Neutrophil (primary cell): Measurements from ENCODE around the gene MAEA.

Source experiments
- H3K27ac ChIP-seq: fragments of 200-600 bp; sonication (generic); 2 replicates; pipeline ENCODE4 v1.5.1; 2016; ENCODE audit warnings: mild to moderate bottlenecking, moderate library complexity
- H3K27me3 ChIP-seq: fragments of 200-600 bp; sonication (generic); 2 replicates; pipeline ENCODE4 v1.6.0; 2016; ENCODE audit warnings: mild to moderate bottlenecking
- H3K36me3 ChIP-seq: fragments of 200-600 bp; sonication (generic); 2 replicates; pipeline ENCODE4 v1.5.1; 2017
- H3K4me1 ChIP-seq, 2 experiments: fragments of 200-600 bp in 1 of 2; sonication (generic) in 1 of 2; 1 replicate in 1 of 2; 2 replicates in 1 of 2; pipeline versions ENCODE4 v1.5.1 to v1.6.1; 2013 to 2016; ENCODE audit warnings: low read depth in 1 of 2, low read length in 1 of 2, mild to moderate bottlenecking in 1 of 2, moderate library complexity in 1 of 2; ENCODE audit not compliant: control insufficient read depth in 1 of 2, insufficient read depth in 1 of 2
- H3K4me3 ChIP-seq, 2 experiments: fragments of 200-600 bp in 1 of 2; sonication (generic) in 1 of 2; 1 replicate in 1 of 2; 2 replicates in 1 of 2; pipeline ENCODE4 v1.5.1; 2013 to 2016; ENCODE audit warnings: low read depth in 1 of 2, low read length in 1 of 2, mild to moderate bottlenecking in 1 of 2, moderate library complexity in 1 of 2
- H3K9me3 ChIP-seq: fragments of 200-600 bp; sonication (generic); 2 replicates; pipeline ENCODE4 v1.5.1; 2016
- TF ChIP-seq, protein P1 (sequence below): fragments of 200-600 bp; sonication (generic); IDR thresholded peaks from 2 replicates; pipeline ENCODE4 v1.5.1; 2016; ENCODE audit warnings: antibody characterized with exemption

Gene MAEA

DNA sequence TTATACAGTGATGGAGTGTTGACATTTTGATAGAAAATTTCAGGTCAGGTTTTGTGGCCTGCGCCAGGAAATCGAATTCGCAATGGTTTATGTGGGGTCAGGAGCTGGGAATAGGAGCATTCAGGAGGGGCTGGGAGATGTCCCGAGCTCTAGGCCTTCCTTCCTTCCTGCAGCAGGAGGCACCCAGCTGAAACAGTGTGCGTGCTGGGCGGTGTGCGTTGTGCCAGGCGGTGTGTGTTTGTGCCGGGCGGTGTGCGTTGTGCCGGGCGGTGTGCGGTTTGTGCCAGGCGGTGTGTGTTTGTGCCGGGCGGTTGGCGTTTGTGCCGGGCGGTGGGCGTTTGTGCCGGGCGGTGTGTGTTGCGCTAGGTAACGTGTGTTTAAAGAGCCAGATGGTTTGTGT is 59.1 kb downstream of the MAEA start:
- no peak overlapping the region for H3K4me3 ChIP-seq
- peaks cover 34% of the 10 kb centered on the region for H3K36me3 ChIP-seq
- no peaks in the 10 kb centered on the region for H3K27me3 ChIP-seq
- TF ChIP-seq, protein P1, sequence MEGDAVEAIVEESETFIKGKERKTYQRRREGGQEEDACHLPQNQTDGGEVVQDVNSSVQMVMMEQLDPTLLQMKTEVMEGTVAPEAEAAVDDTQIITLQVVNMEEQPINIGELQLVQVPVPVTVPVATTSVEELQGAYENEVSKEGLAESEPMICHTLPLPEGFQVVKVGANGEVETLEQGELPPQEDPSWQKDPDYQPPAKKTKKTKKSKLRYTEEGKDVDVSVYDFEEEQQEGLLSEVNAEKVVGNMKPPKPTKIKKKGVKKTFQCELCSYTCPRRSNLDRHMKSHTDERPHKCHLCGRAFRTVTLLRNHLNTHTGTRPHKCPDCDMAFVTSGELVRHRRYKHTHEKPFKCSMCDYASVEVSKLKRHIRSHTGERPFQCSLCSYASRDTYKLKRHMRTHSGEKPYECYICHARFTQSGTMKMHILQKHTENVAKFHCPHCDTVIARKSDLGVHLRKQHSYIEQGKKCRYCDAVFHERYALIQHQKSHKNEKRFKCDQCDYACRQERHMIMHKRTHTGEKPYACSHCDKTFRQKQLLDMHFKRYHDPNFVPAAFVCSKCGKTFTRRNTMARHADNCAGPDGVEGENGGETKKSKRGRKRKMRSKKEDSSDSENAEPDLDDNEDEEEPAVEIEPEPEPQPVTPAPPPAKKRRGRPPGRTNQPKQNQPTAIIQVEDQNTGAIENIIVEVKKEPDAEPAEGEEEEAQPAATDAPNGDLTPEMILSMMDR = no peak
- H3K27ac ChIP-seq = peak overlapping the region; percentile 100
- peaks cover 28 to 42% of the 10 kb centered on the region in 2 experiments for H3K4me1 ChIP-seq
- H3K9me3 ChIP-seq = no peaks in the 10 kb centered on the region

DNA sequence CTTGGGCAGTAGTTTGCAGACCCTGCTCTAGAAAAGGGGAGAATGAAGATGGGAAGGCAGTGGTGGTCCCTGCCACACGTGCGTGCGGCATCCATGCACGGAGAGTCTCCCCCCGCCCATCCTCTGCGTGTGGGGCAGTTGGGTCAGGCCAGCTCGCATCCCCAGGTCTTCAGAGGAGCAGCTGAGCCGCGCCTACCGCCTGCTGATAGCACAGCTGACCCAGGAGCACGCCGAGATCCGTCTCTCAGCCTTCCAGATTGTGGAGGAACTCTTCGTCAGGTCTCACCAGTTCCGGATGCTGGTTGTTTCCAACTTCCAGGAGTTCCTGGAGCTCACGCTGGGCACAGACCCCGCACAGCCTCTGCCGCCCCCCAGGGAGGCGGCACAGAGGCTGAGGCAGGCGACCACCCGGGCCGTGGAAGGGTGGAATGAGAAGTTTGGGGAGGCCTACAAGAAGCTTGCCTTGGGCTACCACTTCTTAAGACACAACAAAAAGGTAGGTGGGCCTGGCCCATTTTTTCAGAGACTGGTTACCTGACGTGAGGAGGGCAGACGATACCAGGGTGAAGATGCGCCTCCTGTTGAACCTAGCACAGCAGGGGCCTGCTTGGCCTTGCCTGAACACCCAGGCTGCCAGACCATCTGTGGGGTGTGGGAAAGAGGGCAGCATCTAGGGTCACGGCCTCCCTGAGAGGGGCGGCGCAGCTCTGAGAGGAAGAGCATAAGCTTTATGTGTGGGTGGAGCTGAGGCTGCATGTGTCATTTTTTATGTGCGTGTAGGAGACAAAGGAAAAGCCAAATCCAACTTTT is 59.9 kb downstream of the MAEA start:
- Histone ChIP-seq H3K27ac (no peak overlapping the region), H3K36me3 (peaks cover 42% of the 10 kb centered on the region), H3K4me1 (peaks cover 28 to 40% of the 10 kb centered on the region in 2 experiments), H3K27me3 (no peaks in the 10 kb centered on the region), H3K4me3 (no peak overlapping the region), H3K9me3 (no peaks in the 10 kb centered on the region)
- TF ChIP-seq, protein P1 = no peak

DNA sequence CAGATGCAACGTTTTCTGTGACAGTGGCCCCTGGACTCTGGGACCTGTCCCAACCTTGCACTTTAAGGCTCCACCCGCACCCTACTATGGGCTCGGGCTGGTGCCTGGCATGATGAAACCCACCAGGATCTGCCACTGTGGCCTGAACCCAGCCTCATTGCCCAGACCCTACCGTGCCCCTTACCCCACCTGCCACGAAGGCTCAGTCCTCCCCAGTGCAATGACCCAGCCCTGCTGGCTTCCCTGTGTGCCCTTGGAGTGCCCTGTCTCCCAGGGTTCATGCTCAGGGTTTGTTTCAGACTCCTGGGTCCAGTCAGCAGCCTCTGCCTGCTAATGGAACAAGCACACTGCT is 60.5 kb downstream of the MAEA start:
- H3K36me3 ChIP-seq = peaks cover 48% of the 10 kb centered on the region
- no peaks in the 10 kb centered on the region for H3K9me3 ChIP-seq
- H3K27ac ChIP-seq = no peak overlapping the region
- H3K4me1 ChIP-seq = peaks cover 24 to 35% of the 10 kb centered on the region in 2 experiments
- TF ChIP-seq, protein P1 = no peak
- no peaks in the 10 kb centered on the region for H3K27me3 ChIP-seq
- H3K4me3 ChIP-seq = no peak overlapping the region

DNA sequence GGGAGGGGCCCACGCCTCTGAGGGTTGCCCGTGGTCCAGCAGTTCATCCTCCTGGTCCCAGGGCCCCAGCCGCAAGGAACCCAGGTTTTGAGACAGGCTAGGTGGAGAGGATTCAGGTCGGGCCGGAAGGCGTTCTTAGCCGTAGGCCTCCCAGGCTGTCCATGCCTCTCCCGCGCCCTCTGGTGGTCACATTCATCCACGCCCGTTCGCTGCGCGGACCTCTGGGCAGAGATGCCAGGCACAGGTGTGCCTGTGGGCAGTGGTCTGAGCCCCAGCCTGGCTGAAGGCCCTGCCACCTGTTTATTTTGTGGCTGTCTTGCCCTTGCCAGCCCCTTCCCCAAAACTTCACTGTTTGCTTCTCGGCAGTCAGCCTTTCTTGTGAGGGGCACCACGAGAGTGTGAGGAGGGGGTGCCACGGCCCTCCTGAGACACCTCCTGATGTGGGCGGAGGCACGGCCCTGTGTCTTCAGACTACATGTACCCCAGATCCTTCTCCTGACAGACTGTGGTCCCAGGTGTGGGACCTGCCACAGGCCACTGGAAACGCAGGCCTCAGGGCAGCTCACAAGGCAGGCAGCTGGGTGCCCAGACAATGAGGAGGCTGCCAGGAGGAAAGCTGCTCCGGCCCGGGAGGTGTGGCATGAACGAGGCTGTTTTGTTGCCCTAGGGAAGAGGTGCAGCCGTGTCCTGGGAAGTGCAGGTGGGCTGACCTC is 62.3 kb downstream of the MAEA start:
- no peaks in the 10 kb centered on the region for H3K9me3 ChIP-seq
- no peak overlapping the region for H3K4me3 ChIP-seq
- H3K4me1 ChIP-seq = peaks cover 14 to 24% of the 10 kb centered on the region in 2 experiments
- H3K27me3 ChIP-seq = no peaks in the 10 kb centered on the region
- TF ChIP-seq, protein P1 = peak; percentile 86
- peak overlapping the region; percentile 59 for H3K27ac ChIP-seq
- peaks cover 65% of the 10 kb centered on the region for H3K36me3 ChIP-seq

DNA sequence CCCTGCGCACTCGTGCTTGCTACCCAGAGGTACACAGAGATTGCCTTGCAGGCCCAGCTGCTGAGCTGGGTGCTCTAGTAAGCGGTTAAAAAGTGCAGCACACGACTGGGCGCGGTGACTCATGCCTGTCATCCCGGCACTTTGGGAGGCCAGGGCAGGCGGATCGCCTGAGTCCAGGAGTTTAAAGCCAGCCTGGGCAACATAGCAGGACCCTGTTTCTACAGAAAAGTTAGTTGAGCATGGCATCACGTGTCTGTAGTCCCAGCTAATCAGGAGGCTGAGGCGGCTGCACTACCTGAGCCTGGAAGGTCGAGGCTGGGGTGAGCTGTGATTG is 62.8 kb downstream of the MAEA start:
- no peaks in the 10 kb centered on the region for H3K9me3 ChIP-seq
- TF ChIP-seq, protein P1 = no peak
- H3K4me1 ChIP-seq = peaks cover 14 to 21% of the 10 kb centered on the region in 2 experiments
- H3K36me3 ChIP-seq = peaks cover 70% of the 10 kb centered on the region
- no peaks in the 10 kb centered on the region for H3K27me3 ChIP-seq
- no peak overlapping the region for H3K27ac ChIP-seq
- H3K4me3 ChIP-seq = no peak overlapping the region
